ENCODE data around the gene SIRT5. TPM values are rescaled to one million over a fixed set of nuclear protein-coding genes. Genes with fewer than 3 reads are reported as not detected.

Gene SIRT5
- polyA plus RNA-seq, 3 donors = 3.3 to 5.0 (median 3.4) TPM

- peak; percentile 39 to 70 (median 54) for DNase-seq
- Histone ChIP-seq H3K9me3 (replicated peaks in 1 of 2; ENCODE audit: control insufficient read depth in 1 of 2, insufficient read depth in 1 of 2, low read length in 2 of 2) (no peaks in the 10 kb centered on the region), H4K20me1 (ENCODE audit: insufficient read depth, low read length) (no peaks in the 10 kb centered on the region), H3K4me1 (ENCODE audit: control insufficient read depth in 1 of 2, insufficient read depth in 2 of 2, low read length in 2 of 2) (peaks cover 11 to 16% of the 10 kb centered on the region in 2 donors), H3K4me2 (replicated peaks; ENCODE audit: extremely low read depth, low read length, poor library complexity, severe bottlenecking) (peak overlapping the region; percentile 92), H3K4me3 (replicated peaks in 1 of 3; ENCODE audit: low read depth in 2 of 3, low read length in 3 of 3) (peak overlapping the region; percentile 71 to 94 (median 87)), H2AFZ (ENCODE audit: insufficient read depth, low read depth, low read length, poor library complexity, severe bottlenecking) (peak overlapping the region; percentile 70), H3K79me2 (ENCODE audit: insufficient read depth, low read length) (no peaks in the 10 kb centered on the region), H3K9ac (ENCODE audit: insufficient read depth, low read length, poor library complexity, severe bottlenecking) (peak overlapping the region; percentile 90), H3K36me3 (replicated peaks in 1 of 2; ENCODE audit: control insufficient read depth in 1 of 2, insufficient read depth in 2 of 2, low read length in 2 of 2) (no peaks in the 10 kb centered on the region), H3K27me3 (ENCODE audit: control insufficient read depth in 2 of 2, insufficient read depth in 2 of 2, low read length in 2 of 2) (no peaks in the 10 kb centered on the region), H3K27ac (ENCODE audit: low read depth in 1 of 2, low read length in 2 of 2) (peak overlapping the region; percentile 35 to 92)
- Mint-ChIP-seq H3K9me3 (peaks cover 0 to 3% (median 0%) of the 10 kb centered on the region in 7 donors), H3K27me3 (ENCODE audit: low read depth in 3 of 3) (peaks cover 4 to 6% (median 4%) of the 10 kb centered on the region in 3 donors), H3K4me3 (peak overlapping the region; percentile 85 to 96), H3K36me3 (peaks cover 0 to 5% of the 10 kb centered on the region in 2 donors), H3K27ac (peak overlapping the region; percentile 82 to 96 (median 87)), H3K4me1 (peaks cover 17% of the 10 kb centered on the region)
- intact Hi-C loops (cut with micrococcal nuclease) = loop anchor here (5.0 to 10.0 kb wide), 5 partner anchors 44 to 236 kb away; partner anchors contain the start of genes GFOD1 (in 2 of the 2) and NOL7 (in 1 of the 2)
- TF ChIP-seq, protein P1, sequence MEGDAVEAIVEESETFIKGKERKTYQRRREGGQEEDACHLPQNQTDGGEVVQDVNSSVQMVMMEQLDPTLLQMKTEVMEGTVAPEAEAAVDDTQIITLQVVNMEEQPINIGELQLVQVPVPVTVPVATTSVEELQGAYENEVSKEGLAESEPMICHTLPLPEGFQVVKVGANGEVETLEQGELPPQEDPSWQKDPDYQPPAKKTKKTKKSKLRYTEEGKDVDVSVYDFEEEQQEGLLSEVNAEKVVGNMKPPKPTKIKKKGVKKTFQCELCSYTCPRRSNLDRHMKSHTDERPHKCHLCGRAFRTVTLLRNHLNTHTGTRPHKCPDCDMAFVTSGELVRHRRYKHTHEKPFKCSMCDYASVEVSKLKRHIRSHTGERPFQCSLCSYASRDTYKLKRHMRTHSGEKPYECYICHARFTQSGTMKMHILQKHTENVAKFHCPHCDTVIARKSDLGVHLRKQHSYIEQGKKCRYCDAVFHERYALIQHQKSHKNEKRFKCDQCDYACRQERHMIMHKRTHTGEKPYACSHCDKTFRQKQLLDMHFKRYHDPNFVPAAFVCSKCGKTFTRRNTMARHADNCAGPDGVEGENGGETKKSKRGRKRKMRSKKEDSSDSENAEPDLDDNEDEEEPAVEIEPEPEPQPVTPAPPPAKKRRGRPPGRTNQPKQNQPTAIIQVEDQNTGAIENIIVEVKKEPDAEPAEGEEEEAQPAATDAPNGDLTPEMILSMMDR (IDR thresholded peaks at IDR 0.05) = no peak
- 3% methylated on average over 7 of the region's 14 CpGs for whole genome bisulfite sequencing (ENCODE audit: insufficient coverage)
Observed at GRCh38 chr6:13573669-13574110, 711 bp upstream of the SIRT5 start.

DNA sequence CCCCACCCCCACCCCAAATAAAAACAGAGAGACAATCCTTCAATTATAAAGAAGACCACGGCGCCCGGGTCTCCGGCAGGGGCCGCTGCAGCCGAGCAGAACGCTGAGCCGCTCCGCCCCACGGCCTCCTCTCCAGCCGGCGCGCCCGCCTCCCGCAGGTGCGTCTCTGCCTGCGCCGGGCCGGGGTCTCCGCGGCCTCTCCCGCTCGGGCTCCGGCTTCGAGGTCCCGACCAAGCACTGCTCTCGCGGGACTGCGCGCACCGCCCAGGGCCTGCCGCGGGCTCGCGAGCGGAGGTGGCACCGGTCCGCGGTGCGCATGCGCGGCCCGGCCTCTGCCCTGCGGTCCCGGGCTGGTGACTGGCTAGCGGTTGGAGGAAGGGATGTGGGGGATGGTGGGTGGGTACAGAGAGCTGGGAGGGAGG lies 241 bp upstream of the SIRT5 start:
- Histone ChIP-seq H3K9ac (ENCODE audit: insufficient read depth, low read length, poor library complexity, severe bottlenecking) (peak overlapping the region; percentile 90), H4K20me1 (ENCODE audit: insufficient read depth, low read length) (no peaks in the 10 kb centered on the region), H3K4me3 (replicated peaks in 1 of 3; ENCODE audit: low read depth in 2 of 3, low read length in 3 of 3) (peak overlapping the region; percentile 71 to 94 (median 87)), H3K36me3 (replicated peaks in 1 of 2; ENCODE audit: control insufficient read depth in 1 of 2, insufficient read depth in 2 of 2, low read length in 2 of 2) (no peaks in the 10 kb centered on the region), H3K4me1 (ENCODE audit: control insufficient read depth in 1 of 2, insufficient read depth in 2 of 2, low read length in 2 of 2) (peaks cover 11 to 16% of the 10 kb centered on the region in 2 donors), H3K9me3 (replicated peaks in 1 of 2; ENCODE audit: control insufficient read depth in 1 of 2, insufficient read depth in 1 of 2, low read length in 2 of 2) (no peaks in the 10 kb centered on the region), H3K79me2 (ENCODE audit: insufficient read depth, low read length) (no peaks in the 10 kb centered on the region), H3K27me3 (ENCODE audit: control insufficient read depth in 2 of 2, insufficient read depth in 2 of 2, low read length in 2 of 2) (no peaks in the 10 kb centered on the region), H3K27ac (ENCODE audit: low read depth in 1 of 2, low read length in 2 of 2) (peak overlapping the region; percentile 92), H2AFZ (ENCODE audit: insufficient read depth, low read depth, low read length, poor library complexity, severe bottlenecking) (peak overlapping the region; percentile 90), H3K4me2 (replicated peaks; ENCODE audit: extremely low read depth, low read length, poor library complexity, severe bottlenecking) (peak overlapping the region; percentile 92)
- Mint-ChIP-seq H3K27me3 (ENCODE audit: low read depth in 3 of 3) (peaks cover 4 to 6% (median 4%) of the 10 kb centered on the region in 3 donors), H3K9me3 (peaks cover 0 to 3% (median 0%) of the 10 kb centered on the region in 7 donors), H3K4me3 (peak overlapping the region; percentile 96 to 97), H3K4me1 (peaks cover 17% of the 10 kb centered on the region), H3K36me3 (peaks cover 0 to 5% of the 10 kb centered on the region in 2 donors), H3K27ac (peak overlapping the region; percentile 95 to 99 (median 97))
- TF ChIP-seq, protein P1 (IDR thresholded peaks at IDR 0.05) = peak; percentile 40
- intact Hi-C loops (cut with micrococcal nuclease) = loop anchor here (5.0 to 10.0 kb wide), 5 partner anchors 43 to 237 kb away; partner anchors contain the start of genes GFOD1 (in 2 of the 2) and NOL7 (in 1 of the 2)
- WGBS (ENCODE audit: insufficient coverage) = under 1% methylated on average over 45 of the region's 46 CpGs
- peak; percentile 85 to 89 (median 86) for DNase-seq
